ENCODE measurements around the gene SLC1A1. TPM values are rescaled to one million over a fixed set of nuclear protein-coding genes. Genes with fewer than 3 reads are reported as not detected.

Gene SLC1A1
- total and polyA plus RNA-seq, 11 donors = 1.0 to 4.6 (median 1.9) TPM

GRCh38 chr9:4567601-4568000, 77.3 kb downstream of the SLC1A1 start:
- Histone ChIP-seq H3K9me3 (no peaks in the 10 kb centered on the region), H3K36me3 (peaks cover 0 to 2% (median 0%) of the 10 kb centered on the region in 9 donors), H3K27ac (no peak overlapping the region), H3K27me3 (no peaks in the 10 kb centered on the region), H3K4me1 (no peaks in the 10 kb centered on the region), H3K4me3 (no peak overlapping the region)
- 78 to 82% (median 81%) methylated on average over 8 of the region's 8 CpGs for WGBS, 4 donors
- ATAC-seq (no peak), DNase-seq (no peak)
- TF ChIP-seq CTCF (IDR thresholded peaks at IDR 0.05) (no peak), POLR2A (IDR thresholded peaks at IDR 0.05) (no peak)
- intact Hi-C loops (cut with DNase I) = no loop called here

GRCh38 chr9:4569101-4569500, 78.8 kb downstream of the SLC1A1 start:
- H3K36me3 ChIP-seq = peaks cover 0 to 4% (median 0%) of the 10 kb centered on the region in 9 donors
- no peak overlapping the region for H3K4me3 ChIP-seq
- ATAC-seq (no peak), DNase-seq (no peak)
- peak overlapping the region in 1 of 12 donors; percentile 20 for H3K27ac ChIP-seq
- H3K4me1 ChIP-seq = no peaks in the 10 kb centered on the region
- no peaks in the 10 kb centered on the region for H3K9me3 ChIP-seq
- no peak for TF ChIP-seq CTCF (IDR thresholded peaks at IDR 0.05)
- TF ChIP-seq POLR2A (IDR thresholded peaks at IDR 0.05) = no peak
- intact Hi-C loops (cut with DNase I) = no loop called here
- no peaks in the 10 kb centered on the region for H3K27me3 ChIP-seq

- ATAC-seq (no peak), DNase-seq (no peak)
- Histone ChIP-seq H3K4me1 (no peaks in the 10 kb centered on the region), H3K27ac (no peak overlapping the region), H3K36me3 (peaks cover 0 to 13% (median 5%) of the 10 kb centered on the region in 9 donors), H3K4me3 (no peak overlapping the region), H3K27me3 (no peaks in the 10 kb centered on the region), H3K9me3 (no peaks in the 10 kb centered on the region)
- WGBS, 4 donors = 64 to 67% (median 65%) methylated on average over 5 of the region's 5 CpGs
- intact Hi-C loops (cut with DNase I) = no loop called here
- TF ChIP-seq POLR2A (IDR thresholded peaks at IDR 0.05) (no peak), CTCF (IDR thresholded peaks at IDR 0.05) (no peak)
Measured at GRCh38 chr9:4572184-4572826, 82.0 kb downstream of the SLC1A1 start.

GRCh38 chr9:4573176-4573575, 82.9 kb downstream of the SLC1A1 start:
- no peak for TF ChIP-seq CTCF (IDR thresholded peaks at IDR 0.05)
- TF ChIP-seq POLR2A (IDR thresholded peaks at IDR 0.05) = no peak
- H3K4me1 ChIP-seq = no peaks in the 10 kb centered on the region
- DNase-seq = no peak
- no peaks in the 10 kb centered on the region for H3K9me3 ChIP-seq
- intact Hi-C loops (cut with DNase I) = no loop called here
- H3K27me3 ChIP-seq = no peaks in the 10 kb centered on the region
- peaks cover 0 to 15% (median 8%) of the 10 kb centered on the region in 9 donors for H3K36me3 ChIP-seq
- no peak overlapping the region for H3K4me3 ChIP-seq
- no peak for ATAC-seq
- WGBS, 4 donors = 76 to 90% (median 78%) methylated on average over 4 of the region's 4 CpGs
- H3K27ac ChIP-seq = no peak overlapping the region

Data from heart left ventricle (tissue), 16 donors.